ENCODE data around the gene RYK.

DNA sequence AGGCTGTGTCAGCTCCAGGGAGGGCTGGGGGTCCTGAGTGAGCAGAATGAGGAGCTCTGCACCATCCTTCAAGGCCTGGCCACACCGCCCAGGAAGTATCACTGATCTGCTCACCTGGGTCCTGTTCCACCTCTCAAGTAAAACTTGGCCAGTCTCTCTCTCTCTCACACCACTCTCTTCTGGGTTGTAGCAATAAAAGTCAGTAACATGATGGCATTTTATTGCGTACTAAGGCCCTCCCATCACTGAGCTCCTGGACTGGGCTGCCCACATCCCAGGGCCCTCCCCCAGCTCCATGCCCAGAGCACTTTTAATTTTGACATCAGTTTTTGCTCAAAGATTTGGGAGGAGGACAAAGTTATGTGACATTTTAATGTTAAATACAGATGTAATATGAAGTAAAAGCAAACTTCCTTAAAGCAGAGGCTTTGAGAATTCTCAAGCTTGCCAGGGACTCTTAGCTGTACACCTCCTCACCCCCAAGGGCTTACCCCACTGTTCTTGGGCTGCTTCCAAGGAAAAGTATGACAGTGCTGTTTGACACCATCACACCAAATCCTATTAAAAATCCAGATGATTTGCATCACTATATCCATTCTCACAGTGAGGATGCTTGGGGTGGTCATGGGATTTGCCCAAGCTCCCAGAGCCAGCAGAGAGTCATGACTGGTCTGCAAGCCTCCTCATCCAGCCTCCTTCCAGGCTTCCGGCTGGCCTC, 115.8 kb downstream of the RYK start:
- TF ChIP-seq, protein P1, sequence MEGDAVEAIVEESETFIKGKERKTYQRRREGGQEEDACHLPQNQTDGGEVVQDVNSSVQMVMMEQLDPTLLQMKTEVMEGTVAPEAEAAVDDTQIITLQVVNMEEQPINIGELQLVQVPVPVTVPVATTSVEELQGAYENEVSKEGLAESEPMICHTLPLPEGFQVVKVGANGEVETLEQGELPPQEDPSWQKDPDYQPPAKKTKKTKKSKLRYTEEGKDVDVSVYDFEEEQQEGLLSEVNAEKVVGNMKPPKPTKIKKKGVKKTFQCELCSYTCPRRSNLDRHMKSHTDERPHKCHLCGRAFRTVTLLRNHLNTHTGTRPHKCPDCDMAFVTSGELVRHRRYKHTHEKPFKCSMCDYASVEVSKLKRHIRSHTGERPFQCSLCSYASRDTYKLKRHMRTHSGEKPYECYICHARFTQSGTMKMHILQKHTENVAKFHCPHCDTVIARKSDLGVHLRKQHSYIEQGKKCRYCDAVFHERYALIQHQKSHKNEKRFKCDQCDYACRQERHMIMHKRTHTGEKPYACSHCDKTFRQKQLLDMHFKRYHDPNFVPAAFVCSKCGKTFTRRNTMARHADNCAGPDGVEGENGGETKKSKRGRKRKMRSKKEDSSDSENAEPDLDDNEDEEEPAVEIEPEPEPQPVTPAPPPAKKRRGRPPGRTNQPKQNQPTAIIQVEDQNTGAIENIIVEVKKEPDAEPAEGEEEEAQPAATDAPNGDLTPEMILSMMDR (IDR thresholded peaks at IDR 0.05; ENCODE audit: insufficient read depth, low read depth, low read length) = no peak
- no peak for TF ChIP-seq EZH2 (IDR thresholded peaks at IDR 0.05; ENCODE audit: insufficient read depth, low read length)
